ENCODE measurements around the gene KPTN.

Gene KPTN

GRCh38 chr19:47434088-47434487, 49.9 kb downstream of the KPTN start:
- Histone ChIP-seq H3K27me3 (ENCODE audit: insufficient read depth, low read length, poor library complexity, severe bottlenecking) (no peaks in the 10 kb centered on the region), H3K4me2 (ENCODE audit: low read depth, low read length, poor library complexity, severe bottlenecking) (no peak overlapping the region), H3K4me3 (ENCODE audit: low read length, poor library complexity, severe bottlenecking) (no peak overlapping the region), H2AFZ (ENCODE audit: low read length) (no peak overlapping the region), H3K79me2 (ENCODE audit: insufficient read depth, low read length) (no peaks in the 10 kb centered on the region), H3F3A (ENCODE audit: low read depth) (no peaks in the 10 kb centered on the region), H3K9ac (ENCODE audit: low read depth, low read length, poor library complexity, severe bottlenecking) (no peak overlapping the region), H3K4me1 (ENCODE audit: insufficient read depth, low read length, poor library complexity, severe bottlenecking) (peaks cover 12% of the 10 kb centered on the region), H4K20me1 (ENCODE audit: insufficient read depth, low read length, poor library complexity, severe bottlenecking) (no peaks in the 10 kb centered on the region), H3K9me3 (ENCODE audit: insufficient read depth, low read depth, low read length) (no peaks in the 10 kb centered on the region), H3K9me2 (replicated peaks; ENCODE audit: low read depth, low read length) (no peaks in the 10 kb centered on the region), H3K36me3 (ENCODE audit: insufficient read depth, low read length) (no peaks in the 10 kb centered on the region)
- TF ChIP-seq EZH2phosphoT487 (IDR thresholded peaks at IDR 0.05; ENCODE audit: borderline replicate concordance) (no peak), CTCF (conservative IDR thresholded peaks at IDR 0.05; ENCODE audit: low read length) (no peak)

DNA sequence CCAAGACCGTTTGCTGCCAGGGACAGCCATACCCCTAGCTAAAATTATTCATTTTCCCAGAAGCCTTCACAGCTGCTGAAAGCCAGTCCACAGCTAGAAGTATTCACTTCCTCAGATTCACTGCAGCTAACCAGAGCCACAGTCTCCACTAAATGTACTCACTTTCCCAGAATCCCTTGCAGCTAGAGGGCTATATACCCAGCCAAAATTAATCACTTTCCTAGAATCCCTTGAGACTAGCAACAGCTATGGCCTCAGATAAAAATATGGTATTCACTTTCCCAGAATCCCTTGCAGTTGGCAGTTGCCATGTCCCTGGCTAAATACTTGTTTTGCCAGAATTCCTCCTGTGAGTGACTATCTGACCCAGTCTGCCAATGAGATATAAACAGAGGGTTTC, 50.9 kb downstream of the KPTN start:
- no peak overlapping the region for H3K4me3 ChIP-seq (ENCODE audit: low read length, poor library complexity, severe bottlenecking)
- H4K20me1 ChIP-seq (ENCODE audit: insufficient read depth, low read length, poor library complexity, severe bottlenecking) = no peaks in the 10 kb centered on the region
- no peaks in the 10 kb centered on the region for H3K9me3 ChIP-seq (ENCODE audit: insufficient read depth, low read depth, low read length)
- no peaks in the 10 kb centered on the region for H3K79me2 ChIP-seq (ENCODE audit: insufficient read depth, low read length)
- no peaks in the 10 kb centered on the region for H3K36me3 ChIP-seq (ENCODE audit: insufficient read depth, low read length)
- peak overlapping the region; percentile 75 for H2AFZ ChIP-seq (ENCODE audit: low read length)
- no peaks in the 10 kb centered on the region for H3K27me3 ChIP-seq (ENCODE audit: insufficient read depth, low read length, poor library complexity, severe bottlenecking)
- H3K9me2 ChIP-seq (replicated peaks; ENCODE audit: low read depth, low read length) = no peaks in the 10 kb centered on the region
- peaks cover 16% of the 10 kb centered on the region for H3K4me1 ChIP-seq (ENCODE audit: insufficient read depth, low read length, poor library complexity, severe bottlenecking)
- H3K9ac ChIP-seq (ENCODE audit: low read depth, low read length, poor library complexity, severe bottlenecking) = no peak overlapping the region
- TF ChIP-seq CTCF (conservative IDR thresholded peaks at IDR 0.05; ENCODE audit: low read length) (no peak), EZH2phosphoT487 (IDR thresholded peaks at IDR 0.05; ENCODE audit: borderline replicate concordance) (no peak)
- no peak overlapping the region for H3K4me2 ChIP-seq (ENCODE audit: low read depth, low read length, poor library complexity, severe bottlenecking)
- no peaks in the 10 kb centered on the region for H3F3A ChIP-seq (ENCODE audit: low read depth)

- TF ChIP-seq EZH2phosphoT487 (IDR thresholded peaks at IDR 0.05; ENCODE audit: borderline replicate concordance) (no peak), CTCF (conservative IDR thresholded peaks at IDR 0.05; ENCODE audit: low read length) (no peak)
- Histone ChIP-seq H3K9ac (ENCODE audit: low read depth, low read length, poor library complexity, severe bottlenecking) (no peak overlapping the region), H3K9me2 (replicated peaks; ENCODE audit: low read depth, low read length) (no peaks in the 10 kb centered on the region), H3K4me3 (ENCODE audit: low read length, poor library complexity, severe bottlenecking) (no peak overlapping the region), H4K20me1 (ENCODE audit: insufficient read depth, low read length, poor library complexity, severe bottlenecking) (no peaks in the 10 kb centered on the region), H3F3A (ENCODE audit: low read depth) (peaks cover 4% of the 10 kb centered on the region; the same call in 1 of the 2 replicates), H3K36me3 (ENCODE audit: insufficient read depth, low read length) (no peaks in the 10 kb centered on the region), H3K27me3 (ENCODE audit: insufficient read depth, low read length, poor library complexity, severe bottlenecking) (no peaks in the 10 kb centered on the region), H3K4me2 (ENCODE audit: low read depth, low read length, poor library complexity, severe bottlenecking) (no peak overlapping the region), H2AFZ (ENCODE audit: low read length) (peak overlapping the region; percentile 75), H3K4me1 (ENCODE audit: insufficient read depth, low read length, poor library complexity, severe bottlenecking) (peaks cover 22% of the 10 kb centered on the region), H3K9me3 (ENCODE audit: insufficient read depth, low read depth, low read length) (no peaks in the 10 kb centered on the region), H3K79me2 (ENCODE audit: insufficient read depth, low read length) (no peaks in the 10 kb centered on the region)
Observed at GRCh38 chr19:47432499-47432898, 51.5 kb downstream of the KPTN start.
